ENCODE measurements around the gene CAPN1.
"Not testable (repeated sequence)": the region's sequence is repeated elsewhere in the genome, so short reads cannot be mapped to it uniquely, and the experiment has no call there.

DNA sequence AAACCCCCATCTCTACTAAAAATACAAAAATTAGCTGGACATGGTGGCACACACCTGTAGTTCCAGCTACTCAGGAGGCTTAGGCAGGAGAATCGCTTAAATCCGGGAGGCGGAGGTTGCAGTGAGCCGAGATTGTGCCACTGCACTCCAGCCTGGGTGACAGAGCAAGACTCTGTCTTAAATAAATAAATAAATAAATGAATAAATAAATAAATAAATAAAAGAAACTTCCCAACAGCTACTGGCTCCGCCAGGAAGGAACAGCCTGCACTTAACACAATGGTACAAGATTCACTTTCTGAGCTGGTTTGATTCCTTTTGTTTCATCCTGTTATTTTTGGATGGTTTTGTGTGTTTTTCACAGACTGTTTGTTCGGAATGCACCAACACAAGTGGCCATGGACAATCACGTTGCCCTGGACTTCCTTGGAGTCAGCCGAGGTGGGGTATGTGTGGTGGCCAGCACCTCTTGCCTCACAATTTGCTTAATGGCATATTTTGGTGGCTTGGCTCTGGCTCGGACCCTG is 66.5 kb downstream of the CAPN1 start:
- TF ChIP-seq, protein P1, sequence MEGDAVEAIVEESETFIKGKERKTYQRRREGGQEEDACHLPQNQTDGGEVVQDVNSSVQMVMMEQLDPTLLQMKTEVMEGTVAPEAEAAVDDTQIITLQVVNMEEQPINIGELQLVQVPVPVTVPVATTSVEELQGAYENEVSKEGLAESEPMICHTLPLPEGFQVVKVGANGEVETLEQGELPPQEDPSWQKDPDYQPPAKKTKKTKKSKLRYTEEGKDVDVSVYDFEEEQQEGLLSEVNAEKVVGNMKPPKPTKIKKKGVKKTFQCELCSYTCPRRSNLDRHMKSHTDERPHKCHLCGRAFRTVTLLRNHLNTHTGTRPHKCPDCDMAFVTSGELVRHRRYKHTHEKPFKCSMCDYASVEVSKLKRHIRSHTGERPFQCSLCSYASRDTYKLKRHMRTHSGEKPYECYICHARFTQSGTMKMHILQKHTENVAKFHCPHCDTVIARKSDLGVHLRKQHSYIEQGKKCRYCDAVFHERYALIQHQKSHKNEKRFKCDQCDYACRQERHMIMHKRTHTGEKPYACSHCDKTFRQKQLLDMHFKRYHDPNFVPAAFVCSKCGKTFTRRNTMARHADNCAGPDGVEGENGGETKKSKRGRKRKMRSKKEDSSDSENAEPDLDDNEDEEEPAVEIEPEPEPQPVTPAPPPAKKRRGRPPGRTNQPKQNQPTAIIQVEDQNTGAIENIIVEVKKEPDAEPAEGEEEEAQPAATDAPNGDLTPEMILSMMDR (IDR thresholded peaks at IDR 0.05) = not testable (repeated sequence)
- TF ChIP-seq EZH2 (IDR thresholded peaks at IDR 0.05; ENCODE audit: borderline replicate concordance, insufficient read depth, low read depth, low read length, poor library complexity, severe bottlenecking) = not testable (repeated sequence)
